OCI-LY1 (cell line): Measurements from ENCODE around the gene PEX5L.

Experiments
- H2AFZ ChIP-seq: fragments of 200-600 bp; sonication (generic), shearing (Covaris generic); 2 replicates; pipeline ENCODE4 v1.6.0; 2014; ENCODE audit warnings: antibody characterized with exemption, mild to moderate bottlenecking, low read length
- H3F3A ChIP-seq: fragments of 200-600 bp; sonication (generic), shearing (Covaris generic); 2 replicates; pipeline ENCODE4 v1.6.0; 2014; ENCODE audit warnings: mild to moderate bottlenecking, antibody characterized with exemption, low read length, moderate library complexity; ENCODE audit not compliant: insufficient read depth
- H3K27ac ChIP-seq: fragments of 200-600 bp; sonication (generic); 2 replicates; pipeline ENCODE4 v1.5.1; 2014; ENCODE audit warnings: low read length, mixed run types, mild to moderate bottlenecking, low read depth; ENCODE audit not compliant: poor library complexity, severe bottlenecking
- H3K27me3 ChIP-seq: fragments of 200-600 bp; sonication (generic); 2 replicates; pipeline ENCODE4 v1.6.0; 2014; ENCODE audit warnings: antibody characterized with exemption, mild to moderate bottlenecking, low read length, moderate library complexity; ENCODE audit not compliant: insufficient read depth
- H3K36me3 ChIP-seq: fragments of 200-600 bp; sonication (generic); 2 replicates; pipeline ENCODE4 v1.6.1; 2014; ENCODE audit warnings: mild to moderate bottlenecking, antibody characterized with exemption, low read length, moderate library complexity, mixed read lengths; ENCODE audit not compliant: insufficient read depth
- H3K4me1 ChIP-seq: fragments of 200-600 bp; sonication (generic); 2 replicates; pipeline ENCODE4 v1.5.1; 2014; ENCODE audit warnings: mild to moderate bottlenecking, low read length, moderate library complexity; ENCODE audit not compliant: insufficient read depth, severe bottlenecking
- H3K4me2 ChIP-seq: fragments of 200-600 bp; sonication (generic), shearing (Covaris generic); 2 replicates; pipeline ENCODE4 v1.6.1; 2014; ENCODE audit warnings: low read length
- H3K4me3 ChIP-seq: fragments of 200-600 bp; sonication (generic); 2 replicates; pipeline ENCODE4 v1.5.1; 2014; ENCODE audit warnings: low read length, low read depth, mild to moderate bottlenecking, mixed read lengths; ENCODE audit not compliant: poor library complexity, severe bottlenecking
- H3K79me2 ChIP-seq: fragments of 200-600 bp; shearing (Covaris generic); 2 replicates; pipeline ENCODE4 v1.6.1; 2016; ENCODE audit warnings: mixed run types, low read length, mixed read lengths; ENCODE audit not compliant: insufficient read depth
- H3K9ac ChIP-seq: fragments of 200-600 bp; sonication (generic), shearing (Covaris generic); 2 replicates; pipeline ENCODE4 v1.6.1; 2014; ENCODE audit warnings: mild to moderate bottlenecking, low read length, mixed read lengths
- H3K9me2 ChIP-seq: fragments of 200-600 bp; sonication (generic), shearing (Covaris generic); 2 replicates; pipeline ENCODE4 v1.6.1; 2014; ENCODE audit warnings: low read depth, mild to moderate bottlenecking, low read length, mixed read lengths
- H3K9me3 ChIP-seq: fragments of 200-600 bp; shearing (Covaris generic); 2 replicates; pipeline ENCODE4 v1.6.1; 2014; ENCODE audit warnings: low read length, mixed read lengths
- H4K20me1 ChIP-seq: fragments of 200-600 bp; sonication (generic), shearing (Covaris generic); 2 replicates; pipeline ENCODE4 v1.6.0; 2016; ENCODE audit warnings: mild to moderate bottlenecking, low read length; ENCODE audit not compliant: insufficient read depth
- CTCF ChIP-seq: fragments of 200-600 bp; sonication (generic), shearing (Covaris generic); IDR thresholded peaks from 2 replicates; pipeline ENCODE4 v1.5.1; 2017; ENCODE audit warnings: mild to moderate bottlenecking, antibody characterized with exemption, low read length, moderate library complexity, mixed read lengths
- EZH2 ChIP-seq: fragments of 200-600 bp; sonication (generic), shearing (Covaris generic); IDR thresholded peaks from 2 replicates; pipeline ENCODE4 v1.8.0; 2017; ENCODE audit warnings: borderline replicate concordance, mixed run types, mild to moderate bottlenecking, antibody characterized with exemption, low read length, moderate library complexity, mixed read lengths

The PEX5L gene

GRCh38 chr3:179765396-179765795 is 271.3 kb downstream of the PEX5L start:
- peaks cover 84% of the 10 kb centered on the region for H3K36me3 ChIP-seq
- peaks cover 7% of the 10 kb centered on the region for H3K4me1 ChIP-seq
- no peaks in the 10 kb centered on the region for H4K20me1 ChIP-seq
- H3F3A ChIP-seq, result 0 out of 2 replicates have a peak, but pooled peaks cover 3% of the 10 kb centered on the region
- no peak overlapping the region for H3K4me3 ChIP-seq
- TF ChIP-seq CTCF, result no peak
- TF ChIP-seq EZH2, result no peak
- no peak overlapping the region for H2AFZ ChIP-seq
- H3K27ac ChIP-seq, result no peak overlapping the region
- H3K9me3 ChIP-seq, result no peaks in the 10 kb centered on the region
- H3K4me2 ChIP-seq, result no peak overlapping the region
- H3K9ac ChIP-seq, result no peak overlapping the region
- H3K27me3 ChIP-seq, result no peaks in the 10 kb centered on the region
- H3K9me2 ChIP-seq, result no peaks in the 10 kb centered on the region
- no peaks in the 10 kb centered on the region for H3K79me2 ChIP-seq

GRCh38 chr3:179760944-179761343 is 275.8 kb downstream of the PEX5L start:
- Histone ChIP-seq H3K27me3 (no peaks in the 10 kb centered on the region), H3K9ac (no peak overlapping the region), H2AFZ (no peak overlapping the region), H3K9me2 (no peaks in the 10 kb centered on the region), H3K36me3 (peaks cover 81% of the 10 kb centered on the region), H3K9me3 (no peaks in the 10 kb centered on the region), H4K20me1 (no peaks in the 10 kb centered on the region), H3F3A (no peaks in the 10 kb centered on the region), H3K4me3 (no peak overlapping the region), H3K4me2 (no peak overlapping the region), H3K4me1 (no peaks in the 10 kb centered on the region), H3K79me2 (no peaks in the 10 kb centered on the region), H3K27ac (no peak overlapping the region)
- no peak for TF ChIP-seq CTCF
- no peak for TF ChIP-seq EZH2

GRCh38 chr3:179750720-179751328 is 285.9 kb downstream of the PEX5L start:
- H3K4me2 ChIP-seq, result no peak overlapping the region
- no peaks in the 10 kb centered on the region for H4K20me1 ChIP-seq
- no peaks in the 10 kb centered on the region for H3K4me1 ChIP-seq
- no peak overlapping the region for H3K9ac ChIP-seq
- H3F3A ChIP-seq, result 0 out of 2 replicates have a peak, but pooled peaks cover 2% of the 10 kb centered on the region
- H3K27ac ChIP-seq, result no peak overlapping the region
- no peaks in the 10 kb centered on the region for H3K9me2 ChIP-seq
- peaks cover 61% of the 10 kb centered on the region for H3K36me3 ChIP-seq
- H3K4me3 ChIP-seq, result no peak overlapping the region
- H3K9me3 ChIP-seq, result no peaks in the 10 kb centered on the region
- no peaks in the 10 kb centered on the region for H3K27me3 ChIP-seq
- H2AFZ ChIP-seq, result no peak overlapping the region
- no peaks in the 10 kb centered on the region for H3K79me2 ChIP-seq
- TF ChIP-seq CTCF (peak; percentile 74), EZH2 (no peak)
